GM12878 (cell line): ENCODE data around the gene DLG1. TPM values are rescaled to one million over a fixed set of nuclear protein-coding genes. Genes with fewer than 3 reads are reported as not detected.

ENCODE experiments used
- ATAC-seq: fragments of 200-7000 bp; cut with Tn5 transposase; 3 replicates; pipeline ENCODE4 v1.9.1; 2020; ENCODE audit warnings: mild to moderate bottlenecking, moderate library complexity
- BruUV-seq: library from RNA; stranded (reverse); fragments of 400-500 nt; replicated peaks from 2 replicates; lab custom pipeline; 2021; lab: Mats Ljungman, UMichigan
- CTCF ChIA-PET: fragments of 300-600 bp; sonication (Branson Sonifier 250); formaldehyde crosslinking; extraction: SDS; loops from one replicate; lab custom pipeline; 2021; ENCODE audit warnings: inconsistent platforms; lab: Yijun Ruan, JAX
- POLR2A ChIA-PET: fragments of 350-600 bp; formaldehyde crosslinking; extraction: SDS; loops from one replicate; lab custom pipeline; 2021; ENCODE audit warnings: inconsistent platforms; lab: Charles Lee
- RAD21 ChIA-PET: fragments of 300-600 bp; sonication (Branson Sonifier 250); formaldehyde crosslinking; loops from one replicate; lab custom pipeline; 2023; ENCODE audit warnings: antibody characterized with exemption; ENCODE audit not compliant: unreplicated experiment; lab: Charles Lee
- SMC1A ChIA-PET: fragments of 300-600 bp; sonication (Branson Sonifier 250); formaldehyde crosslinking; loops from one replicate; lab custom pipeline; 2023; ENCODE audit not compliant: unreplicated experiment, uncharacterized antibody; lab: Charles Lee
- DNase-seq: peaks from one replicate; pipeline ENCODE4 v3.0.0-alpha.2; 2011; ENCODE audit warnings: low read depth, low spot score
- FAIRE-seq: peaks from 3 replicates; lab custom pipeline; 2011; peaks lifted over from hg19 to GRCh38; lab: Jason Lieb, UNC
- H2AFZ ChIP-seq: 2 replicates; pipeline ENCODE4 v1.6.0; 2011; ENCODE audit warnings: low read depth, low read length, control low read depth; ENCODE audit not compliant: control insufficient read depth
- H3K27ac ChIP-seq: 2 replicates; pipeline ENCODE4 v1.5.1; 2011; ENCODE audit warnings: control low read depth; ENCODE audit not compliant: control insufficient read depth, insufficient read depth
- H3K27me3 ChIP-seq, 2 experiments: replicated peaks in 1 of 2; 2 replicates each; pipeline versions ENCODE4 v1.6.0 to v1.6.1; 2011; ENCODE audit warnings: low read length in 1 of 2; ENCODE audit not compliant: control insufficient read depth in 2 of 2, insufficient read depth in 2 of 2
- H3K36me3 ChIP-seq, 2 experiments: 2 replicates each; pipeline ENCODE4 v1.5.1; 2011; ENCODE audit warnings: low read length in 1 of 2; ENCODE audit not compliant: control insufficient read depth in 2 of 2, insufficient read depth in 2 of 2
- H3K4me1 ChIP-seq: 2 replicates; pipeline ENCODE4 v1.6.1; 2011; ENCODE audit warnings: mild to moderate bottlenecking, low read length, moderate library complexity, mixed read lengths; ENCODE audit not compliant: control insufficient read depth, insufficient read depth
- H3K4me2 ChIP-seq: 2 replicates; pipeline ENCODE4 v1.6.0; 2011; ENCODE audit warnings: control low read depth; ENCODE audit not compliant: control insufficient read depth, insufficient read depth
- H3K4me3 ChIP-seq: fragments of 200-600 bp; sonication (generic); 2 replicates; pipeline ENCODE4 v1.5.1; 2016
- H3K79me2 ChIP-seq: 2 replicates; pipeline ENCODE4 v1.6.0; 2011; ENCODE audit warnings: low read length; ENCODE audit not compliant: control insufficient read depth, insufficient read depth
- H3K9ac ChIP-seq: 2 replicates; pipeline ENCODE4 v1.8.0; 2011; ENCODE audit warnings: low read length, control low read depth, mixed read lengths; ENCODE audit not compliant: control insufficient read depth, insufficient read depth
- H3K9me3 ChIP-seq: replicated peaks from 3 replicates; pipeline ENCODE4 v1.5.1; 2011; ENCODE audit warnings: mild to moderate bottlenecking, low read length; ENCODE audit not compliant: control insufficient read depth, insufficient read depth
- H4K20me1 ChIP-seq: 2 replicates; pipeline ENCODE4 v1.6.0; 2011; ENCODE audit not compliant: control insufficient read depth, insufficient read depth
- CBX3 ChIP-seq: fragments of 200-600 bp; sonication (generic); IDR thresholded peaks from 2 replicates; pipeline ENCODE4 v1.6.1; 2016; ENCODE audit warnings: low read depth, borderline replicate concordance
- CBX5 ChIP-seq: sonication (generic); IDR thresholded peaks from 2 replicates; pipeline ENCODE4 v1.6.1; 2016; ENCODE audit warnings: low read depth, moderate library complexity, mild to moderate bottlenecking, inconsistent platforms
- CREB1 ChIP-seq: IDR thresholded peaks from 2 replicates; pipeline ENCODE4 v1.6.1; 2012; ENCODE audit warnings: low read depth, mild to moderate bottlenecking, inconsistent platforms
- ETV6 ChIP-seq, 2 experiments: fragments of 450-650 bp in 1 of 2; IDR thresholded peaks in 1 of 2; conservative IDR thresholded peaks in 1 of 2; 2 replicates each; pipeline ENCODE4 v1.6.1; 2014; ENCODE audit warnings: antibody characterized with exemption in 1 of 2, borderline replicate concordance in 1 of 2, low read depth in 1 of 2, mild to moderate bottlenecking in 1 of 2, moderate library complexity in 1 of 2
- MXI1 ChIP-seq: fragments of 150-350 bp; IDR thresholded peaks from 2 replicates; pipeline ENCODE4 v1.6.1; 2011; ENCODE audit warnings: low read depth, mild to moderate bottlenecking, inconsistent platforms, low read length, improper control_type of control experiment
- NBN ChIP-seq: fragments of 450-650 bp; IDR thresholded peaks from 2 replicates; pipeline ENCODE4 v1.6.1; 2016
- NFXL1 ChIP-seq: fragments of 450-650 bp; IDR thresholded peaks from 2 replicates; pipeline ENCODE4 v1.6.1; 2017; ENCODE audit warnings: antibody characterized with exemption, mild to moderate bottlenecking, borderline replicate concordance
- NR2F1 ChIP-seq: fragments of 450-650 bp; conservative IDR thresholded peaks from 2 replicates; pipeline ENCODE4 v1.6.1; 2017; ENCODE audit warnings: mild to moderate bottlenecking
- POLR2AphosphoS2 ChIP-seq: IDR thresholded peaks from 2 replicates; pipeline ENCODE4 v1.6.1; 2011; ENCODE audit warnings: low read depth, mild to moderate bottlenecking, low read length, improper control_type of control experiment, moderate library complexity
- RB1 ChIP-seq: fragments of 450-650 bp; formaldehyde crosslinking; IDR thresholded peaks from 2 replicates; pipeline ENCODE4 v1.6.1; 2017; ENCODE audit warnings: mild to moderate bottlenecking, borderline replicate concordance
- RFX5 ChIP-seq: IDR thresholded peaks from 2 replicates; pipeline ENCODE4 v1.6.1; 2011; ENCODE audit warnings: low read depth, low read length, improper control_type of control experiment
- STAT3 ChIP-seq: IDR thresholded peaks from 2 replicates; pipeline ENCODE4 v1.6.1; 2011; ENCODE audit warnings: low read depth, low read length, improper control_type of control experiment
- ZNF274 ChIP-seq: IDR thresholded peaks from one replicate; pipeline ENCODE4 v1.8.0; 2011; ENCODE audit not compliant: insufficient read length, insufficient read depth
- WGBS: methylation state at CpG from one replicate; pipeline ENCODE4 v1.1.6; 2016; ENCODE audit warnings: low lambda C conversion rate; ENCODE audit not compliant: insufficient replicate concordance, insufficient coverage; ENCODE audit errors: missing lambda C conversion rate; 5-methylcytosine and 5-hydroxymethylcytosine counted together
- in situ Hi-C: fragments of 300-500 bp; cut with MboI; formaldehyde crosslinking; loops from 9 replicates; pipeline ENCODE4 v1.14.3; 2018; ENCODE audit warnings: mixed read lengths
- intact Hi-C: fragments of 100-400 bp; cut with micrococcal nuclease; formaldehyde crosslinking; loops from one replicate; pipeline ENCODE4 v1.14.2; 2022; ENCODE audit not compliant: unreplicated experiment
- polyA plus RNA-seq, 11 experiments: library from polyadenylated mRNA; depleted of rRNA in 4 of 11; unstranded in 6 of 11; stranded (reverse) in 5 of 11; fragments of >200 nt; fragmentation: Nextera tagmentation in 4 of 11; fragmentation: Illumina TruSeq in 1 of 11; extraction: Ambion mirVana in 4 of 11; extraction: Trizol in 1 of 11; gene quantifications; 1 replicate in 1 of 11; 2 replicates in 10 of 11; pipeline versions ENCODE4 v1.2.1 to v1.2.3, GENCODE V29; 2011 to 2016; ENCODE audit warnings: inconsistent platforms in 2 of 11, missing spikeins in 2 of 11, low read depth in 1 of 11
- total RNA-seq, 4 experiments: library from RNA; depleted of rRNA in 3 of 4; stranded (reverse); fragments of >200 nt in 3 of 4; fragmentation: Illumina TruSeq in 1 of 4; extraction: Trizol in 1 of 4; gene quantifications; 2 replicates each; pipeline versions ENCODE4 v1.2.1 to v1.2.3, GENCODE V29; 2013 to 2021
- TF ChIP-seq, protein P1 (sequence below): IDR thresholded peaks from 2 replicates; pipeline ENCODE4 v1.6.1; 2012; ENCODE audit warnings: improper control_type of control experiment, low read depth, low read length; ENCODE audit not compliant: insufficient replicate concordance
- TF ChIP-seq, protein P2 (sequence below): fragments of 150-350 bp; IDR thresholded peaks from 2 replicates; pipeline ENCODE4 v1.6.1; 2014; ENCODE audit warnings: mild to moderate bottlenecking, low read depth, low read length
- TF ChIP-seq, protein P3 (sequence below): IDR thresholded peaks from 2 replicates; pipeline ENCODE4 v1.6.1; 2011; ENCODE audit warnings: borderline replicate concordance, low read depth, mild to moderate bottlenecking, moderate library complexity, mixed read lengths, low read length; ENCODE audit not compliant: insufficient read depth; ENCODE audit errors: extremely low read length

Gene DLG1
- total and polyA plus RNA-seq, 10 of the 15 experiments (the other 5 are each of a cell fraction or from before 2014, with no cell fraction given) = 9.2 to 63.1 (median 40.1) TPM

DNA sequence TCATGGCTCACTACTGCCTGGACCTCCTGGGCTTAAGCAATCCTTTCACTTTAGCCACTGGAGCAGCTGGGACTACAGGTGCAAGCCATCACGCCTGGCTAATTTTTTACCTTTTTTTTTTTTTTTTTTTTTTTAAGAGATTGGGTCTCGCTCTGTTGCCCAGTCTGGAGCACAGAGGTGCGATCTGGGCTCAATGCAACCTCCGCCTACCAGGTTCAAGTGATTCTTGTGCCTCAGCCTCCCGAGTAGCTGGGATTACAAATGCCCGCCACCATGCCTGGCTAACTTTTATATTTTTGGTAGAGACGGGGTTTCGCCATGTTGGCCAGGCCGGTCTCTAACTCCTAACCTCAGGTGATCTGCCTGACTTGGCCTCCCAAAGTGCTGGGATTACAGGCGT is 218.1 kb downstream of the DLG1 start (continued):
- TF ChIP-seq STAT3 (no peak), POLR2AphosphoS2 (no peak), CREB1 (no peak), CBX3 (no peak), ZNF274 (no peak), RFX5 (no peak)
- TF ChIP-seq, protein P1, sequence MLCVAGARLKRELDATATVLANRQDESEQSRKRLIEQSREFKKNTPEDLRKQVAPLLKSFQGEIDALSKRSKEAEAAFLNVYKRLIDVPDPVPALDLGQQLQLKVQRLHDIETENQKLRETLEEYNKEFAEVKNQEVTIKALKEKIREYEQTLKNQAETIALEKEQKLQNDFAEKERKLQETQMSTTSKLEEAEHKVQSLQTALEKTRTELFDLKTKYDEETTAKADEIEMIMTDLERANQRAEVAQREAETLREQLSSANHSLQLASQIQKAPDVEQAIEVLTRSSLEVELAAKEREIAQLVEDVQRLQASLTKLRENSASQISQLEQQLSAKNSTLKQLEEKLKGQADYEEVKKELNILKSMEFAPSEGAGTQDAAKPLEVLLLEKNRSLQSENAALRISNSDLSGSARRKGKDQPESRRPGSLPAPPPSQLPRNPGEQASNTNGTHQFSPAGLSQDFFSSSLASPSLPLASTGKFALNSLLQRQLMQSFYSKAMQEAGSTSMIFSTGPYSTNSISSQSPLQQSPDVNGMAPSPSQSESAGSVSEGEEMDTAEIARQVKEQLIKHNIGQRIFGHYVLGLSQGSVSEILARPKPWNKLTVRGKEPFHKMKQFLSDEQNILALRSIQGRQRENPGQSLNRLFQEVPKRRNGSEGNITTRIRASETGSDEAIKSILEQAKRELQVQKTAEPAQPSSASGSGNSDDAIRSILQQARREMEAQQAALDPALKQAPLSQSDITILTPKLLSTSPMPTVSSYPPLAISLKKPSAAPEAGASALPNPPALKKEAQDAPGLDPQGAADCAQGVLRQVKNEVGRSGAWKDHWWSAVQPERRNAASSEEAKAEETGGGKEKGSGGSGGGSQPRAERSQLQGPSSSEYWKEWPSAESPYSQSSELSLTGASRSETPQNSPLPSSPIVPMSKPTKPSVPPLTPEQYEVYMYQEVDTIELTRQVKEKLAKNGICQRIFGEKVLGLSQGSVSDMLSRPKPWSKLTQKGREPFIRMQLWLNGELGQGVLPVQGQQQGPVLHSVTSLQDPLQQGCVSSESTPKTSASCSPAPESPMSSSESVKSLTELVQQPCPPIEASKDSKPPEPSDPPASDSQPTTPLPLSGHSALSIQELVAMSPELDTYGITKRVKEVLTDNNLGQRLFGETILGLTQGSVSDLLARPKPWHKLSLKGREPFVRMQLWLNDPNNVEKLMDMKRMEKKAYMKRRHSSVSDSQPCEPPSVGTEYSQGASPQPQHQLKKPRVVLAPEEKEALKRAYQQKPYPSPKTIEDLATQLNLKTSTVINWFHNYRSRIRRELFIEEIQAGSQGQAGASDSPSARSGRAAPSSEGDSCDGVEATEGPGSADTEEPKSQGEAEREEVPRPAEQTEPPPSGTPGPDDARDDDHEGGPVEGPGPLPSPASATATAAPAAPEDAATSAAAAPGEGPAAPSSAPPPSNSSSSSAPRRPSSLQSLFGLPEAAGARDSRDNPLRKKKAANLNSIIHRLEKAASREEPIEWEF = no peak
- TF ChIP-seq, all 136 proteins: peak for 0

DNA sequence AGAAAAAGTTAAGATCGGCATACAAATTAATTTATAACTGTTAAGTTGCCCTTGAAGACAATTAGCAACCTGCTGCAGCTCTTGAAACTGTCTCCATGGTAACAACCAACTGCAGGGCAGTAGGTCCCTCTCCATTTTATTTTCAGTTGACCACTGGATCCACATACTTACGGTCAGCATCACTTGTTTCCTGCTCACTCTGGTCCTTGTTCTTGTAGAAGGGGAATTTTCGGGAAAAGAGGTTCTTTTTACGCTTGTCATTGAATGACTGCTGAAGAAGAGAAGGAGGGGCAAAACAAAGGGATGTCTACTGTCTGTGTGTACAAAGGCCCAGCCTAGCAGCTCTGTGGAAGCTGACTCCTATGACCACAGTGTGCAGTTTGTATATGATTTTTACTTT is 222.0 kb downstream of the DLG1 start:
- H3K36me3 ChIP-seq = no peaks in the 10 kb centered on the region
- ATAC-seq (no peak), FAIRE-seq (no peak), DNase-seq (no peak)
- 98% methylated on average over 4 of the region's 4 CpGs for WGBS
- no peak overlapping the region for H3K4me2 ChIP-seq
- no TSS peak for BruUV-seq
- CTCF ChIA-PET = interaction anchor here (1.4 kb wide), 1 partner anchor 48 kb away, joined by 3 read pairs; the partner anchor contains the start of gene MELTF
- no peaks in the 10 kb centered on the region for H3K27me3 ChIP-seq
- no peaks in the 10 kb centered on the region for H3K79me2 ChIP-seq
- no peaks in the 10 kb centered on the region for H3K4me1 ChIP-seq
- intact Hi-C loops = no loop called here
- no peaks in the 10 kb centered on the region for H4K20me1 ChIP-seq
- in situ Hi-C loops = no loop called here
- SMC1A ChIA-PET = interaction anchor here (0.6 to 1.8 kb wide), 3 partner anchors 16 to 39 kb away, joined by 3 to 6 read pairs (median 3); no protein-coding TSS in a partner anchor
- H3K4me3 ChIP-seq = no peak overlapping the region
- POLR2A ChIA-PET = no interaction called here
- H3K27ac ChIP-seq = no peak overlapping the region
- H3K9me3 ChIP-seq = no peaks in the 10 kb centered on the region
- RAD21 ChIA-PET = interaction anchor here (0.6 kb wide), 1 partner anchor 54 kb away, joined by 3 read pairs; no protein-coding TSS in a partner anchor
- no peak overlapping the region for H3K9ac ChIP-seq
- no peak overlapping the region for H2AFZ ChIP-seq
- TF ChIP-seq NR2F1 (no peak), RB1 (no peak), ETV6 (conservative IDR thresholded peaks at IDR 0.05 in 1 of 2, IDR thresholded peaks at IDR 0.05 in 1 of 2; ENCODE audit: borderline replicate concordance in 1 of 2, low read depth in 1 of 2) (no peak), NFXL1 (no peak), MXI1 (no peak), CBX5 (no peak), RFX5 (no peak), NBN (no peak)
- TF ChIP-seq, protein P2, sequence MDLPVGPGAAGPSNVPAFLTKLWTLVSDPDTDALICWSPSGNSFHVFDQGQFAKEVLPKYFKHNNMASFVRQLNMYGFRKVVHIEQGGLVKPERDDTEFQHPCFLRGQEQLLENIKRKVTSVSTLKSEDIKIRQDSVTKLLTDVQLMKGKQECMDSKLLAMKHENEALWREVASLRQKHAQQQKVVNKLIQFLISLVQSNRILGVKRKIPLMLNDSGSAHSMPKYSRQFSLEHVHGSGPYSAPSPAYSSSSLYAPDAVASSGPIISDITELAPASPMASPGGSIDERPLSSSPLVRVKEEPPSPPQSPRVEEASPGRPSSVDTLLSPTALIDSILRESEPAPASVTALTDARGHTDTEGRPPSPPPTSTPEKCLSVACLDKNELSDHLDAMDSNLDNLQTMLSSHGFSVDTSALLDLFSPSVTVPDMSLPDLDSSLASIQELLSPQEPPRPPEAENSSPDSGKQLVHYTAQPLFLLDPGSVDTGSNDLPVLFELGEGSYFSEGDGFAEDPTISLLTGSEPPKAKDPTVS = no peak
- TF ChIP-seq, protein P3, sequence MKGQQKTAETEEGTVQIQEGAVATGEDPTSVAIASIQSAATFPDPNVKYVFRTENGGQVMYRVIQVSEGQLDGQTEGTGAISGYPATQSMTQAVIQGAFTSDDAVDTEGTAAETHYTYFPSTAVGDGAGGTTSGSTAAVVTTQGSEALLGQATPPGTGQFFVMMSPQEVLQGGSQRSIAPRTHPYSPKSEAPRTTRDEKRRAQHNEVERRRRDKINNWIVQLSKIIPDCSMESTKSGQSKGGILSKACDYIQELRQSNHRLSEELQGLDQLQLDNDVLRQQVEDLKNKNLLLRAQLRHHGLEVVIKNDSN = no peak
